Naive thymus-derived CD8-positive, alpha-beta T cell (primary cell): ENCODE measurements around the gene ZNF143. TPM values are rescaled to one million over a fixed set of nuclear protein-coding genes. Genes with fewer than 3 reads are reported as not detected.

Experiments used
- ATAC-seq, 2 donors: fragments of 150-1000 bp; cut with Tn5 transposase in 1 of 2; sonication (Bioruptor Pico), chemical (Tn5 transposase) in 1 of 2; 1 replicate in 1 of 2; 2 replicates in 1 of 2; pipeline ENCODE4 v1.10.0; 2021; ENCODE audit warnings: mild to moderate bottlenecking in 2 of 2, moderate library complexity in 2 of 2
- POLR2A ChIA-PET: fragments of 350-600 bp; sonication (Branson Sonifier 250); formaldehyde crosslinking; loops from one replicate; lab custom pipeline; 2021; ENCODE audit warnings: antibody characterized with exemption; lab: Charles Lee
- DNase-seq, 10 donors: peaks; one replicate each; pipeline versions ENCODE4 v3.0.0 to v3.0.0-alpha.2; 2020 to 2022
- H3K27ac Mint-ChIP-seq, 10 donors: one replicate each; pipeline ENCODE4 v1.8.0; 2020 to 2022; ENCODE audit warnings: mild to moderate bottlenecking in 10 of 10, mixed read lengths in 10 of 10, moderate library complexity in 4 of 10, inconsistent platforms in 1 of 10
- H3K27me3 Mint-ChIP-seq, 5 donors: one replicate each; pipeline ENCODE4 v1.8.0; 2021 to 2022; ENCODE audit warnings: mixed read lengths in 5 of 5
- H3K36me3 Mint-ChIP-seq, 3 donors: one replicate each; pipeline ENCODE4 v1.8.0; 2020 to 2022; ENCODE audit warnings: mixed read lengths in 3 of 3, mild to moderate bottlenecking in 2 of 3, inconsistent platforms in 1 of 3
- H3K4me1 Mint-ChIP-seq, 4 donors: one replicate each; pipeline ENCODE4 v1.8.0; 2021 to 2022; ENCODE audit warnings: mixed read lengths in 4 of 4
- H3K4me3 Mint-ChIP-seq, 10 donors: one replicate each; pipeline ENCODE4 v1.8.0; 2020 to 2022; ENCODE audit warnings: mild to moderate bottlenecking in 10 of 10, mixed read lengths in 10 of 10, moderate library complexity in 6 of 10, inconsistent platforms in 1 of 10
- H3K9me3 Mint-ChIP-seq, 9 donors: one replicate each; pipeline ENCODE4 v1.8.0; 2020 to 2022; ENCODE audit warnings: mixed read lengths in 9 of 9, mild to moderate bottlenecking in 3 of 9, inconsistent platforms in 1 of 9, moderate library complexity in 1 of 9
- polyA plus RNA-seq, 3 donors: library from polyadenylated mRNA; unstranded; fragments of 300-500 nt; fragmentation: Illumina TruSeq; gene quantifications; one replicate each; pipeline ENCODE4 v1.2.3, GENCODE V29; 2021
- total RNA-seq, 8 experiments: library from RNA in 2 of 8; stranded (reverse) in 2 of 8; gene quantifications; one replicate each; pipeline ENCODE4 v1.2.3 and lab custom pipeline; 2021 to 2026

The ZNF143 gene
- total and polyA plus RNA-seq, 5 experiments from 2014 or later: 28.1 to 51.3 (median 38.5) TPM

DNA sequence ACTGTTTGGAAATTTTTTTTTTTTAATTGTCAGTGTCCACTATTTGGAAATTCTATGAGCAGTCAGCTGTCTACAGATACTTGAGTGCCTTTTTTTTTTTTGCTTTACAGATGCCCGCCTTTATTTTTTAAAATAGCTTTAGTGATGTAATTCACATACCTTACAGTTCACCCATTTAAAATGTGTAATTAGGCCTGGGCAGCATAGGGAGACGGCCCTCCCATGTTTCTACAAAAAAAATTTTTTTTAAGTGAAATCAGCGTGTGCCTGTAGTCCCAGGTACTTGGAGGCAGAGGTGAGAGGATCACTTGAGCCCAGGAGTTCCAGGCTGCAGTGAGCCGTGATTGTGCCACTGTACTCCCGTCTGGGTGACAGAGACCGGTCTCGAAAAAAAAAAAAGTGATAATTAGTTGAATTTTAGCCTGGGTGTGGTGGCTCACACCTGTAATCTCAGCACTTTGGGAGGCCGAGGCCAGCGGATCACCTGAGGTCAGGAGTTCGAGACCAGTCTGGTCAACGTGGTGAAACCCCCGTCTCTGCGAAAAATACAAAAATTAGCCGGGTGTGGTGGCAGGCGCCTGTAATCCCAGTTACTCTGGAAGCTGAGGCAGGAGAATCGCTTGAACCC is 1.5 kb downstream of the ZNF143 start:
- H3K27ac Mint-ChIP-seq: peak overlapping the region; percentile 90 to 99 (median 97)
- ATAC-seq (no peak), DNase-seq (no peak)
- peak overlapping the region; percentile 88 to 99 (median 96) for H3K4me3 Mint-ChIP-seq
- H3K27me3 Mint-ChIP-seq: peaks cover 0 to 1% (median 0%) of the 10 kb centered on the region in 5 donors
- H3K9me3 Mint-ChIP-seq: peaks cover 0 to 4% (median 0%) of the 10 kb centered on the region in 9 donors
- peaks cover 9 to 40% (median 33%) of the 10 kb centered on the region in 4 donors for H3K4me1 Mint-ChIP-seq
- H3K36me3 Mint-ChIP-seq: peaks cover 3 to 7% (median 6%) of the 10 kb centered on the region in 3 donors
- POLR2A ChIA-PET: interaction anchor here (0.5 to 3.1 kb wide), 6 partner anchors 21 to 246 kb away, joined by 3 to 17 read pairs (median 4); partner anchors contain the start of genes DENND5A and WEE1

DNA sequence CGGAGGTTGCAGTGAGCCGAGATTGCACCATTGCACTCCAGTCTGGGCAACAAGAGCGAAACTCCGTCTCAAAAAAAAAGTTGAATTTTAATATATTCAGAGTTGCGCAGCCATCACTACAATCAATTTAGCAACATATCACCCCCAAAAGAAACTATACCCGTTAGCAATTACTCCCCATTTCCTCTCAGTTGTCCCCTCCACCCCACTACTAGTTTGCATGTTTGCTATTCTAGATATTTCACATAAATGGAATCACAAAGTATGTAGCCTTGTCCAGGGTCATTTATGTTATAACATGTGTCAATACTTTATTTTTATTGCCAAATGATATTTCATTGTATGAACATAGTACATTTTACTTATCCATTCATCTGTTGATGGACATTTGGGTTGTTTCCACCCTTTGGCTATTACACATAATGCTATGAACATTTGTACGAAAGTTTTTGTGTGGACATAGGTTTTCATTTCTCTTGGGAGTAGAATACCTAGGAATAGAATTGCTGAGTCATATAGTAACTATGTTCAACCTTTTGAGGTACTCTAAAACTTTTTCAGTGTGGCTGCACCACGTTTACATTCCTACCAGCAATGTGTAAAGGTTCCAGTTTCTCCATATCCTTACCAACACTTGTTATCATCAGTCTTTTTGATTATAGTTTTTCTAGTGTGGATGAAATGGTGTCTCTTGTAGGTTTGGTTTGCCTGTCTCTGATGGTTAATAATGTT is 2.2 kb downstream of the ZNF143 start:
- DNase-seq (no peak), ATAC-seq (no peak)
- Mint-ChIP-seq H3K27me3 (peaks cover 0 to 1% (median 0%) of the 10 kb centered on the region in 5 donors), H3K27ac (peak overlapping the region in 9 of 10 donors; percentile 17 to 99 (median 80)), H3K4me3 (peak overlapping the region; percentile 40 to 96 (median 74)), H3K4me1 (peaks cover 12 to 43% (median 36%) of the 10 kb centered on the region in 4 donors), H3K36me3 (peaks cover 5 to 7% (median 6%) of the 10 kb centered on the region in 3 donors), H3K9me3 (peaks cover 0 to 4% (median 0%) of the 10 kb centered on the region in 9 donors)
- POLR2A ChIA-PET: no interaction called here

DNA sequence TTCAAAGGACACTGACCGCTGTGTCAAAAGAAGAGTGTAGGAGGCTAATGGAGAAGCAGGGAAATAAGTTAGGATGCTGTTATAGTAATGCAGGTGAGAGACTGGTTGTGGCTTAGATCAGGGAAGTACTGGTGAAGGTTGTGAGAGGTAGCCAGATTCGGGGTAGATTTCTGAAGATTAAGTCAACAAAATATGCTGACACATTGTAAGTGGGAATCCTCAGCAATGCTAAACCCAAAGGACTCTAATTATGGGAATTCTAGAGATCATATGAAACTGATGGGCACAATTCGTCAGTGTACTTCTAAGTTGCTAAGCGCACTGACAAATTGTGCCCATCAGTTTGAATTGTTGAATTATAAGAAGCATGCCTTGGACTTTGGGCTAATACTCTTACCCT is 10.0 kb downstream of the ZNF143 start:
- no peak for DNase-seq
- POLR2A ChIA-PET: interaction anchor here (0.8 kb wide), 1 partner anchor 10 kb away, joined by 3 read pairs; the partner anchor contains the start of gene ZNF143
- H3K27ac Mint-ChIP-seq: no peak overlapping the region
- H3K36me3 Mint-ChIP-seq: peaks cover 0 to 63% (median 8%) of the 10 kb centered on the region in 3 donors
- ATAC-seq: no peak
- H3K4me3 Mint-ChIP-seq: no peak overlapping the region
- H3K4me1 Mint-ChIP-seq: peaks cover 5 to 21% (median 12%) of the 10 kb centered on the region in 4 donors
- no peaks in the 10 kb centered on the region for H3K9me3 Mint-ChIP-seq
- no peaks in the 10 kb centered on the region for H3K27me3 Mint-ChIP-seq

DNA sequence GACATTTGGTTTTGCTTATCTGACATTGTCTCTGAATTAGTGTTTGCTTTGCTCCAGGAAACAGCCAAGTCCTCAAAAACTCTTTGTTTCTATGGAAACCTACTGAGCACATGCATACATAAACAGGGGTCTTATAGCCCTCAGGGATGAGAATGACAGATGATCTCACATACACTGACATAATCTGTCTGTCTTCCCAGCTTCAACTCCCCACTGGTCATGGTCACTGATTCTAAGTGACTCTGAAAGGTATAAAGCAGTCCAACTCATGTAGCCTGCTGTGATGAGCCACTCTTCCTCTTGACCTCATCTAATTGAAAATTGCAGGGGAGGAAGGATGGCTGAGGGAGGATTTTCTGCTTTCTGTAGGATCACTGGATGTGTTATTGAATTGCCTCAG is 12.6 kb downstream of the ZNF143 start:
- Mint-ChIP-seq H3K9me3 (no peaks in the 10 kb centered on the region), H3K4me1 (peaks cover 0 to 11% (median 7%) of the 10 kb centered on the region in 4 donors), H3K27ac (peak overlapping the region in 1 of 10 donors; percentile 61), H3K4me3 (no peak overlapping the region), H3K27me3 (no peaks in the 10 kb centered on the region), H3K36me3 (peaks cover 0 to 76% (median 15%) of the 10 kb centered on the region in 3 donors)
- DNase-seq: no peak
- no peak for ATAC-seq
- POLR2A ChIA-PET: no interaction called here

DNA sequence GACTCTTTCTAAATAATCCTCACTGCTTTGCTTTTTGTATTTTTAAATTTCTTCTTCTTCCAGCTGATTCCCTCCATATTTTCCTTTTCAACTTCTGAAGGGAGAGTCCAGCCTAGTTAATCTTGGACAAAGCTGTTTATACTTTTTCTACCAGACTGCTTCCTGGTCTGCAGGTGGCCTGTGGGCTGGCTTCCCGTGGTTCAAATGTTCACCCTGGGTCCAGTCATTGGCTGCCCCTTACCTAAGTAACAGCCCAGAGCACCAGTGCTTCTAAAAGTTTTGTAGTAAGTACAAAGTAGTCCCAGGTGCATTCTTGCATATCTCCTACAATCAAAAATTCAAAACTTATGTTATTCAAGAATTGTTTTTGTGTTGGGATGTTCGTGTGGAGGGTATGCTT is 19.1 kb downstream of the ZNF143 start:
- no peak for ATAC-seq
- Mint-ChIP-seq H3K27me3 (no peaks in the 10 kb centered on the region), H3K4me1 (no peaks in the 10 kb centered on the region), H3K27ac (peak overlapping the region in 2 of 10 donors; percentile 6 to 37), H3K36me3 (peaks cover 0 to 80% (median 23%) of the 10 kb centered on the region in 3 donors), H3K4me3 (no peak overlapping the region), H3K9me3 (no peaks in the 10 kb centered on the region)
- POLR2A ChIA-PET: no interaction called here
- no peak for DNase-seq

DNA sequence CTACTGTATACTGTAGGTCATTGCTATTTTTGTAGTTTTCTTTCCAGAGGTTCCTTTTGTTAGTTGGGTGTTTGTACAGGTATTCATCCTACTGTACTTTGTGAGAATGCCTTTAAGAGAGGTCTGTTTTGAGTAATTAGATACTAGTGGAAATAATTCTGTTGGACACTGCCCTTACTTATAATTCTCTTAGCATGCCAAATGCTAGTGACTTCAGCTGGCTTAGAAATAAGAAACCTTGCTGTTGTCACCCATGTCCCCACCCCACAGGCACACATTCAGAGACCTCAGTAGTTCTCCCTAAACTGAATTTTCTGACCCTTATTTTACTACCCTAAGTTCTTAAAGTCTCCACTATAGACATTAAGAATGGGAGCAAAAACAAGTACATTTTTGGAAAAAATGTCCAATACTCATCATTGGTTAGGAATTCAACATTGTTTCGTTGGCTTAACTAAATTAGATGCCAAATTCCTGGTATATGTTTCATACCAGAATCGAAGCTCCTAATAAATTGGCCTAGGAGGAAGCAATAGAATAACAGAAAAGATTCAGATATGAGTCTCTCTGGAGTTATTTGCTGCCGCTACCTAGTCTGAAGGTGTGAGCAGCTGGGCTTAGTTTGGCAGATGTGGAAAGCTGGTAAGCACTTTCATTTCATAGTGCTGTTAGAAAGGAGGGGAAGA is 28.4 kb downstream of the ZNF143 start:
- no peaks in the 10 kb centered on the region for H3K27me3 Mint-ChIP-seq
- DNase-seq (no peak), ATAC-seq (no peak)
- POLR2A ChIA-PET: interaction anchor here (1.3 kb wide), 1 partner anchor 29 kb away, joined by 7 read pairs; the partner anchor contains the start of gene ZNF143
- peaks cover 0 to 2% (median 1%) of the 10 kb centered on the region in 4 donors for H3K4me1 Mint-ChIP-seq
- peaks cover 0 to 80% (median 14%) of the 10 kb centered on the region in 3 donors for H3K36me3 Mint-ChIP-seq
- peak overlapping the region in 2 of 10 donors; percentile 12 to 14 for H3K27ac Mint-ChIP-seq
- H3K9me3 Mint-ChIP-seq: no peaks in the 10 kb centered on the region
- no peak overlapping the region for H3K4me3 Mint-ChIP-seq

DNA sequence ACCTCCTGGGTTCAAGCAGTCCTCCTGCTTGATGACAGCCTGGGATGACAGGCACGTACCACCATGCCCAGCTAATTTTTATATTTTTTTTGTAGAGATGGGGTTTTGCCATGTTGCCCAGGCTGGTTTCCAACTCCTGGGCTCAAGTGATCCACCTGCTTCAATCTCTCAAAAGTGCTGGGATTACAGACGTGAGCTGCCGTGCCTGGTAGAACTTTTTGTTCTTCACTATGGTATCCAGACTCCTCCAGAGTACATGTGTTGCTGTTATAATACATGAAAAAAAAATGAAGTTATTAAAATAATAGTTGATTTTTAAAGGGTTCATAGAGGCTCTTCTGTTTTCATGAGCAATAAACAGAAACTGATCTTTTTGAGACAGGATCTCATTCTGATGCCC is 29.6 kb downstream of the ZNF143 start:
- H3K27me3 Mint-ChIP-seq: no peaks in the 10 kb centered on the region
- POLR2A ChIA-PET: interaction anchor here (1.3 kb wide), 1 partner anchor 30 kb away, joined by 7 read pairs; the partner anchor contains the start of gene ZNF143
- H3K9me3 Mint-ChIP-seq: no peaks in the 10 kb centered on the region
- peaks cover 0 to 2% (median 1%) of the 10 kb centered on the region in 4 donors for H3K4me1 Mint-ChIP-seq
- no peak for DNase-seq
- H3K36me3 Mint-ChIP-seq: peaks cover 0 to 81% (median 13%) of the 10 kb centered on the region in 3 donors
- no peak overlapping the region for H3K27ac Mint-ChIP-seq
- ATAC-seq: no peak
- H3K4me3 Mint-ChIP-seq: no peak overlapping the region

DNA sequence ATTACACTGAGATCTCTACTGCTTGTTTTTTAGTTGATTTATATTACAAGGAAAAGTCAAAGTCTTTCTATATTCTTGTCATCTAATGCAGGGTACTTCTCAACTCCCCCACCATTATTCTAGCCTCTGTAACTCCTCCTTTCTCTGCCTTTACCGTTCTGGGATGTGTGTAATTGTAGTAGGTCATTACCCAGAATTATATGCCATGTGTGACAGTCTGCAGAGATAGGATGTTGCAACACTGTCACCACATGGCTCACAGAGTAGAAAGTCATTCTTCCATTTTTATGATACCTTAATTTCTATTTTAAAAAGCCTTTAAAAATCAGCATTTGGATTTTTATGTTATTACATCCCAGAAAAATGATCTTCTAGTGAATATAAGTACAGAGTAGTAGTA is 32.7 kb downstream of the ZNF143 start:
- ATAC-seq: no peak
- no peak for DNase-seq
- POLR2A ChIA-PET: no interaction called here
- Mint-ChIP-seq H3K4me3 (no peak overlapping the region), H3K36me3 (peaks cover 4 to 83% (median 22%) of the 10 kb centered on the region in 3 donors), H3K27ac (peak overlapping the region in 1 of 10 donors; percentile 7), H3K9me3 (no peaks in the 10 kb centered on the region), H3K4me1 (peaks cover 0 to 3% (median 0%) of the 10 kb centered on the region in 4 donors), H3K27me3 (no peaks in the 10 kb centered on the region)

DNA sequence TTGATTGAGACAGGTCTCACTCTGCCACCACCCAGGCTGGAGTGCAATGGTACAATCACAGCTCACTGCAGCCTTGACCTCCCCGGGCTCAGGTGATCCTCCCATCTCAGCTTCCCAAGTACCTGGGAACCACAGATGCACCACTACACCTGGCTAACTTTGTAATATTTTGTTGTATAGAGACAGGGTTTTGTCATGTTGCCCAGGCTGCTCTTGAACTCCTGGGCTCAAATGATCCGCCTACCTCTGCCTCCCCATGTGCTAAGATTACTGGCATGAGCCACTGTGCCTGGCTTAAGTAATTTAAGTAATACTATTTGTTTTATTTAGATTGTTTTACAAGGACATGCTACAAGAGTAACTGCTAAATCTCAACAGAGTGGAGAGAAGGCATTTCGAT is 33.5 kb downstream of the ZNF143 start:
- DNase-seq (no peak), ATAC-seq (no peak)
- Mint-ChIP-seq H3K4me3 (no peak overlapping the region), H3K27ac (peak overlapping the region in 1 of 10 donors; percentile 14), H3K9me3 (no peaks in the 10 kb centered on the region), H3K36me3 (peaks cover 8 to 82% (median 23%) of the 10 kb centered on the region in 3 donors), H3K4me1 (peaks cover 0 to 3% (median 0%) of the 10 kb centered on the region in 4 donors), H3K27me3 (no peaks in the 10 kb centered on the region)
- POLR2A ChIA-PET: no interaction called here

DNA sequence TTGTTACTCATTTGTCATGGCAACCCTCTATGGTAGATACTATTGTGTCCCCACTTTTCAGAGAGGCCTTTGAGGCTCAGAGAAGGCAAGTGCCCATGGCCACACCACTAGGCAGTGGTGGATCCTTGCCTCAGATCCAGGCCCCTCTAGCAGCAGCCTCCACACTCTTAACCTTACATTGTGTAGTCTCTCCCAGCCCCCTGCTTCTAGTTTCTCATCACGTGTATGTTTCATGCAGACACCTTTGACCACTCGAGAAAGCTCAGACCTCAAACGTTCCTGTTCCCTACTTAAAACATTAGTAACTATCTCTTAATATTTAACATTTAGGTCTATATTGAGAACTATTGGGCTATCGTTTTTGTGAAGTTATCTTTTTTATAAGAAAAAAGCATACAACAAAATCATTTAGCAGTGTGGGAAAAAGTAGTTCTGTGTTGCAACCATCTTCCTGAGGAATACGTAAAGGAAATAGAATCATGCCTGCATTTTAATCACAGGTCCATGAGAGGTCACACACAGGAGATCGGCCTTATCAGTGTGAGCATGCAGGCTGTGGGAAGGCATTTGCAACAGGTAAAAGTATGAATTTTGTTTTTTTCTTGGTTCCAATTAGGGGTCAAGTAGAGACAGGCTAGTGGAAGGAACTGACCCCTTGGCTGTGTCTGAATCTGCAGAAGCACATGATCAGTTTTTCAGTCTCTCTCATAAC is 35.1 kb downstream of the ZNF143 start:
- no peak overlapping the region for H3K4me3 Mint-ChIP-seq
- peaks cover 8 to 87% (median 24%) of the 10 kb centered on the region in 3 donors for H3K36me3 Mint-ChIP-seq
- POLR2A ChIA-PET: no interaction called here
- H3K9me3 Mint-ChIP-seq: no peaks in the 10 kb centered on the region
- ATAC-seq (no peak), DNase-seq (no peak)
- H3K27ac Mint-ChIP-seq: peak overlapping the region in 2 of 10 donors; percentile 15 to 19
- no peaks in the 10 kb centered on the region for H3K27me3 Mint-ChIP-seq
- H3K4me1 Mint-ChIP-seq: peaks cover 0 to 3% (median 0%) of the 10 kb centered on the region in 4 donors

DNA sequence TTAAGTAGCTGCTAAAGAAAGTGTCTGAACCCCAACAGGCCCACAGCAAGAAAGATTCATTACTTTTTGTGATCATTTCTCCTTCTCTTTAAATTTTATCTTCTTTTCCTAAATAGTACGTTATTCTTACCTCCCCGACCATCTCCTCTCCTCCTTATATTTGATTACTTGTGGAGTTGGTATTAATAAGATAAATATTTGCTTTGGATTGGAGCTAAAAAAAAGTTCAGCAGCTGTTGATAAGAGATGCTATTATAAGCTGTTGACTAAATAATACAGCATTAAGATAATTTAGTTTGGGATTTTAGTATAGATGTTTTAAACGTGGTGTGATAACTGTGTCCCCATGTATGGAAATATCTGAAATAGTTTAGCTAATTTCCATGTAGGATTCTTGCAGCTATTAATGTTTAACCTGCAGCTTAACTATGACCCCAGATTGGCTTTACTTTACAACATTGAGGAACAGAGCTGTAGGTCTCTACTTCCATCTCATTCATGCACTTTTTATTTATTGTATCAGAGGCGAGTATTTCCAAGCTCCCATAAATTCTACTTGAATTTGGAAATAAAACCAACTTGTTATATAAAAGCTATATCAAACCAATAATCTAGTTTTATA is 37.8 kb downstream of the ZNF143 start:
- Mint-ChIP-seq H3K9me3 (no peaks in the 10 kb centered on the region), H3K4me1 (peaks cover 0 to 3% (median 0%) of the 10 kb centered on the region in 4 donors), H3K36me3 (peaks cover 8 to 92% (median 29%) of the 10 kb centered on the region in 3 donors), H3K27me3 (no peaks in the 10 kb centered on the region), H3K27ac (peak overlapping the region in 3 of 10 donors; percentile 6 to 66 (median 33)), H3K4me3 (no peak overlapping the region)
- no peak for DNase-seq
- no peak for ATAC-seq
- POLR2A ChIA-PET: interaction anchor here (0.6 kb wide), 1 partner anchor 183 kb away, joined by 5 read pairs; no protein-coding TSS in a partner anchor
